ENCODE measurements around the gene ICA1L. TPM values are rescaled to one million over a fixed set of nuclear protein-coding genes. Genes with fewer than 3 reads are reported as not detected.

ICA1L gene
- total and polyA plus RNA-seq, 2 of the 8 experiments (the other 6 are each of a cell fraction or from before 2014, with no cell fraction given), result 1.1 to 3.4 TPM

- no peak overlapping the region for H4K91ac ChIP-seq (replicated peaks; ENCODE audit: insufficient read length, low read length)
- no peak overlapping the region for H2BK12ac ChIP-seq (ENCODE audit: low read depth, low read length)
- no peak overlapping the region for H4K5ac ChIP-seq (ENCODE audit: insufficient read length, low read depth, low read length)
- no peak for FAIRE-seq
- no peak overlapping the region for H3K9ac ChIP-seq (replicated peaks in 1 of 4; ENCODE audit: extremely low read depth in 1 of 4, low read depth in 3 of 4, low read length in 3 of 4)
- H3K27ac ChIP-seq (ENCODE audit: low read depth, low read length), result no peak overlapping the region
- H3K9me3 ChIP-seq (ENCODE audit: insufficient read depth in 2 of 2, low read depth in 1 of 2, low read length in 1 of 2), result no peaks in the 10 kb centered on the region
- no peaks in the 10 kb centered on the region; a peak in 1 of 7 replicates for H3K4me1 ChIP-seq (replicated peaks in 1 of 4; ENCODE audit: control insufficient read depth in 3 of 4, insufficient read depth in 4 of 4, low read length in 3 of 4)
- no peak overlapping the region for H3K23ac ChIP-seq (ENCODE audit: insufficient read length)
- POLR2A ChIA-PET (ENCODE audit: partially characterized antibody), result interaction anchor here (0.7 kb wide), 1 partner anchor 28 kb away, joined by 4 read pairs; no protein-coding TSS in a partner anchor
- no peaks in the 10 kb centered on the region for H3K79me1 ChIP-seq (ENCODE audit: low read depth, low read length)
- H2BK5ac ChIP-seq (ENCODE audit: low read depth, low read length), result no peak overlapping the region
- no peak overlapping the region for H3K4me3 ChIP-seq (ENCODE audit: extremely low read depth in 1 of 4, insufficient read depth in 2 of 4, low read depth in 3 of 4, low read length in 4 of 4)
- no peak overlapping the region for H3K14ac ChIP-seq (ENCODE audit: insufficient read length)
- no peak overlapping the region for H2AFZ ChIP-seq (ENCODE audit: low read length)
- no peak overlapping the region for H3K4me2 ChIP-seq (ENCODE audit: insufficient read depth in 1 of 2, low read depth in 2 of 2, low read length in 2 of 2)
- H3K79me2 ChIP-seq (ENCODE audit: control insufficient read depth in 1 of 2, insufficient read depth in 2 of 2, low read length in 2 of 2), result no peaks in the 10 kb centered on the region
- H2BK120ac ChIP-seq (replicated peaks; ENCODE audit: low read depth, low read length), result no peak overlapping the region
- H2BK15ac ChIP-seq (ENCODE audit: low read length), result no peak overlapping the region
- H2BK20ac ChIP-seq (ENCODE audit: low read length), result no peak overlapping the region
- no peaks in the 10 kb centered on the region for H3K27me3 ChIP-seq (replicated peaks in 1 of 4; ENCODE audit: control insufficient read depth in 3 of 4, extremely low read depth in 1 of 4, insufficient read depth in 3 of 4, low read length in 3 of 4)
- CTCF ChIA-PET (ENCODE audit: partially characterized antibody), result no interaction called here
- no peak overlapping the region for H3K18ac ChIP-seq (ENCODE audit: extremely low read depth, low read length)
- no peak overlapping the region for H2AK5ac ChIP-seq (ENCODE audit: low read depth, low read length)
- peaks cover 0 to 8% (median 0%) of the 10 kb centered on the region in 4 experiments; a peak in 3 of 8 replicates for H3K36me3 ChIP-seq (ENCODE audit: control insufficient read depth in 2 of 4, insufficient read depth in 4 of 4, low read length in 3 of 4)
- H4K20me1 ChIP-seq (replicated peaks in 1 of 2; ENCODE audit: control insufficient read depth in 1 of 2, insufficient read depth in 2 of 2, low read length in 2 of 2), result no peaks in the 10 kb centered on the region
- no peak overlapping the region for H3K56ac ChIP-seq (replicated peaks; ENCODE audit: insufficient read length, low read depth, low read length)
- WGBS, 2 experiments (ENCODE audit: extremely low coverage in 1 of 2, insufficient coverage in 1 of 2, insufficient read length in 1 of 2, insufficient replicate concordance in 2 of 2, low coverage in 1 of 2, low lambda C conversion rate in 2 of 2, missing lambda C conversion rate in 1 of 2), result 91% methylated on average over 3 of the region's 3 CpGs; no CpG with 5 or more reads in 1 of the 2 experiments
- no peak for DNase-seq (ENCODE audit: low read depth in 1 of 2, low spot score in 2 of 2)
- H3K23me2 ChIP-seq (ENCODE audit: low read depth, low read length), result no peaks in the 10 kb centered on the region
- H3K4ac ChIP-seq (replicated peaks; ENCODE audit: insufficient read length, low read depth, low read length), result no peak overlapping the region
- no peak overlapping the region for H4K8ac ChIP-seq (ENCODE audit: extremely low read depth, insufficient read depth, low read length)
- TF ChIP-seq POU5F1 (IDR thresholded peaks at IDR 0.05; ENCODE audit: low read depth, low read length) (no peak), TEAD4 (IDR thresholded peaks at IDR 0.05; ENCODE audit: low read depth, low read length) (no peak), ATF2 (IDR thresholded peaks at IDR 0.05; ENCODE audit: low read length) (no peak), BRCA1 (IDR thresholded peaks at IDR 0.05; ENCODE audit: low read depth, low read length) (no peak), YY1 (IDR thresholded peaks at IDR 0.05; ENCODE audit: low read depth, low read length) (no peak), SUZ12 (IDR thresholded peaks at IDR 0.05; ENCODE audit: low read length) (no peak), SP2 (IDR thresholded peaks at IDR 0.05; ENCODE audit: low read length) (no peak), MAFK (IDR thresholded peaks at IDR 0.05; ENCODE audit: low read depth, low read length) (no peak), USF2 (IDR thresholded peaks at IDR 0.05; ENCODE audit: low read length) (no peak)
These were observed 106.6 kb downstream of the ICA1L start for GRCh38 chr2:202764991-202765390.
